NB4 (cell line): ENCODE results near the gene FOXJ3.

ENCODE experiments used
- CTCF ChIP-seq: IDR thresholded peaks from one replicate; pipeline ENCODE4 v1.5.1; 2012; ENCODE audit warnings: low read depth, low read length
- MYC ChIP-seq: IDR thresholded peaks from 2 replicates; pipeline ENCODE4 v1.6.1; 2011; ENCODE audit warnings: low read depth, low read length

GRCh38 chr1:42158189-42158588 is 176.8 kb downstream of the FOXJ3 start:
- no peak for TF ChIP-seq CTCF
- no peak for TF ChIP-seq MYC
